Endothelial cell of umbilical vein (primary cell): Measurements from ENCODE around the gene NT5DC2. TPM values are rescaled to one million over a fixed set of nuclear protein-coding genes. Genes with fewer than 3 reads are reported as not detected.

Experiments used
- BruUV-seq: library from RNA; stranded (reverse); fragments of 400-500 nt; replicated peaks from 2 replicates; lab custom pipeline; 2021; lab: Mats Ljungman, UMichigan
- CTCF ChIA-PET: fragments of 300-600, 350-600 bp; sonication (Branson Sonifier 250); formaldehyde crosslinking; loops from one replicate; lab custom pipeline; 2021; ENCODE audit warnings: antibody characterized with exemption, inconsistent platforms; lab: Charles Lee
- POLR2A ChIA-PET: fragments of 300-600, 350-600 bp; sonication (Branson Sonifier 250); formaldehyde crosslinking; loops from one replicate; lab custom pipeline; 2021; ENCODE audit warnings: antibody characterized with exemption, inconsistent platforms; lab: Charles Lee
- DNase-seq: peaks from one replicate; pipeline ENCODE4 v3.0.0-alpha.2; 2011; ENCODE audit warnings: low read depth, low spot score
- FAIRE-seq: peaks from 2 replicates; lab custom pipeline; 2011; peaks lifted over from hg19 to GRCh38; lab: Jason Lieb, UNC
- H2AFZ ChIP-seq: 2 replicates; pipeline ENCODE4 v1.6.0; 2012; ENCODE audit warnings: low read depth, low read length, control low read depth, inconsistent platforms
- H3K27ac ChIP-seq: 2 replicates; pipeline ENCODE4 v1.5.1; 2011; ENCODE audit warnings: low read depth, mild to moderate bottlenecking, control low read depth, low read length, moderate library complexity; ENCODE audit not compliant: insufficient read depth
- H3K27me3 ChIP-seq, 2 experiments: 2 replicates each; pipeline versions ENCODE4 v1.6.0 to v1.6.1; 2011; ENCODE audit warnings: low read length in 2 of 2, mixed read lengths in 1 of 2; ENCODE audit not compliant: control insufficient read depth in 2 of 2, insufficient read depth in 2 of 2
- H3K36me3 ChIP-seq, 2 experiments: 2 replicates in 1 of 2; 3 replicates in 1 of 2; pipeline ENCODE4 v1.5.1; 2011; ENCODE audit warnings: low read length in 2 of 2, mild to moderate bottlenecking in 1 of 2, moderate library complexity in 1 of 2; ENCODE audit not compliant: control insufficient read depth in 2 of 2, insufficient read depth in 2 of 2; ENCODE audit errors: extremely low read depth in 1 of 2
- H3K4me1 ChIP-seq: 3 replicates; pipeline ENCODE4 v1.5.1; 2011; ENCODE audit warnings: mild to moderate bottlenecking, low read length; ENCODE audit not compliant: control insufficient read depth, insufficient read depth; ENCODE audit errors: extremely low read depth
- H3K4me2 ChIP-seq: 2 replicates; pipeline ENCODE4 v1.6.1; 2011; ENCODE audit warnings: low read length, control low read depth, mixed read lengths; ENCODE audit not compliant: insufficient read depth
- H3K4me3 ChIP-seq, 3 experiments: fragments of 200-600 bp in 1 of 3; sonication (generic), shearing (Covaris generic) in 1 of 3; replicated peaks in 1 of 3; 2 replicates each; pipeline ENCODE4 v1.5.1; 2011 to 2016; ENCODE audit warnings: control low read depth in 3 of 3, low read length in 3 of 3, mild to moderate bottlenecking in 2 of 3, inconsistent platforms in 1 of 3, low read depth in 1 of 3, moderate library complexity in 1 of 3; ENCODE audit not compliant: insufficient read depth in 1 of 3
- H3K79me2 ChIP-seq: 2 replicates; pipeline ENCODE4 v1.6.0; 2012; ENCODE audit warnings: low read length, inconsistent platforms; ENCODE audit not compliant: control insufficient read depth, insufficient read depth
- H3K9ac ChIP-seq: replicated peaks from 2 replicates; pipeline ENCODE3; 2011; ENCODE audit warnings: low read length, control low read depth; ENCODE audit not compliant: insufficient read depth; ENCODE audit errors: extremely low read depth
- H3K9me1 ChIP-seq: replicated peaks from 3 replicates; pipeline ENCODE4 v1.6.0; 2011; ENCODE audit warnings: mild to moderate bottlenecking, low read length; ENCODE audit not compliant: control insufficient read depth, insufficient read depth; ENCODE audit errors: extremely low read depth
- H3K9me3 ChIP-seq: replicated peaks from 2 replicates; pipeline ENCODE4 v1.5.1; 2012; ENCODE audit warnings: low read length, inconsistent platforms; ENCODE audit not compliant: control insufficient read depth, insufficient read depth
- H4K20me1 ChIP-seq: replicated peaks from 2 replicates; pipeline ENCODE3; 2011; ENCODE audit warnings: mild to moderate bottlenecking, low read length; ENCODE audit not compliant: control insufficient read depth, insufficient read depth; ENCODE audit errors: extremely low read depth
- CTCF ChIP-seq, 2 donors: IDR thresholded peaks; 1 replicate in 1 of 2; 2 replicates in 1 of 2; pipeline ENCODE4 v1.5.1; 2011; ENCODE audit warnings: low read length in 2 of 2, mild to moderate bottlenecking in 2 of 2, moderate library complexity in 2 of 2, control low read depth in 1 of 2, inconsistent platforms in 1 of 2, low read depth in 1 of 2; ENCODE audit not compliant: insufficient read depth in 1 of 2; ENCODE audit errors: extremely low read depth in 1 of 2
- EZH2 ChIP-seq: IDR thresholded peaks from 2 replicates; pipeline ENCODE4 v1.6.1; 2012; ENCODE audit warnings: borderline replicate concordance, low read depth, mild to moderate bottlenecking, moderate library complexity, low read length, inconsistent platforms; ENCODE audit not compliant: severe bottlenecking
- FOS ChIP-seq: IDR thresholded peaks from 2 replicates; pipeline ENCODE4 v1.6.1; 2011; ENCODE audit warnings: mild to moderate bottlenecking, low read length, moderate library complexity, borderline replicate concordance; ENCODE audit not compliant: insufficient read depth
- GATA2 ChIP-seq: IDR thresholded peaks from 2 replicates; pipeline ENCODE4 v1.7.0; 2011; ENCODE audit warnings: low read depth, mild to moderate bottlenecking, moderate library complexity, mixed read lengths, low read length; ENCODE audit not compliant: insufficient read length, insufficient read depth
- JUN ChIP-seq: IDR thresholded peaks from 2 replicates; pipeline ENCODE4 v1.6.1; 2011; ENCODE audit warnings: borderline replicate concordance, low read depth; ENCODE audit not compliant: insufficient read length, insufficient read depth
- MAX ChIP-seq: IDR thresholded peaks from 2 replicates; pipeline ENCODE4 v1.6.1; 2011; ENCODE audit not compliant: insufficient read depth, insufficient read length
- MYC ChIP-seq: IDR thresholded peaks from one replicate; pipeline ENCODE4 v1.6.1; 2011; ENCODE audit warnings: mild to moderate bottlenecking, low read depth, low read length
- POLR2A ChIP-seq: IDR thresholded peaks from 2 replicates; pipeline ENCODE4 v1.6.1; 2012; ENCODE audit warnings: low read depth, mild to moderate bottlenecking, control low read depth, low read length
- POLR2AphosphoS5 ChIP-seq: IDR thresholded peaks from 2 replicates; pipeline ENCODE4 v1.6.1; 2012; ENCODE audit warnings: low read depth, mild to moderate bottlenecking, control low read depth, low read length, moderate library complexity; ENCODE audit not compliant: insufficient read depth
- dilution Hi-C: fragments of 300-500 bp; cut with MboI; formaldehyde crosslinking; loops from one replicate; pipeline ENCODE4 v1.15.0; 2019; ENCODE audit warnings: low sequenced_read_pairs; ENCODE audit not compliant: extremely low pct_ligation_motif_present
- intact Hi-C: fragments of 100-400 bp; cut with micrococcal nuclease; formaldehyde crosslinking; loops from one replicate; pipeline ENCODE4 v1.10.0; 2022
- polyA plus RNA-seq, 4 experiments: library from polyadenylated mRNA; depleted of rRNA in 3 of 4; stranded (reverse) in 3 of 4; unstranded in 1 of 4; fragments of >200 nt; gene quantifications; 2 replicates each; pipeline versions ENCODE4 v1.2.1 to v1.2.3, GENCODE V29; 2011 to 2012; ENCODE audit warnings: missing spikeins in 1 of 4
- total RNA-seq: library from RNA; stranded (reverse); gene quantifications from 2 replicates; pipeline ENCODE4 v1.2.3, GENCODE V29; 2021

NT5DC2 gene
- total and polyA plus RNA-seq, 2 donors (not counting 3 experiments of a cell fraction or from before 2014, with no cell fraction given), result 298 to 402 TPM

GRCh38 chr3:52536369-52537164 is 2.9 kb upstream of the NT5DC2 start, which contains the start of gene UQCC5:
Gene UQCC5 (plus strand): TSS chr3:52536605. CDS start chr3:52536756, 151 bp downstream.
- Histone ChIP-seq H3K9me3 (no peaks in the 10 kb centered on the region), H3K4me1 (peaks cover 45% of the 10 kb centered on the region), H3K9me1 (no peaks in the 10 kb centered on the region), H2AFZ (no peak within 1 kb of the TSS), H3K4me2 (peak within 1 kb of the TSS; percentile 69), H3K4me3 (peak within 1 kb of the TSS; percentile 37 to 74 (median 48)), H3K27me3 (no peaks in the 10 kb centered on the region), H3K27ac (peak within 1 kb of the TSS; percentile 57), H3K36me3 (peaks cover 0 to 4% of the 10 kb centered on the region in 2 experiments), H3K9ac (peak within 1 kb of the TSS; percentile 80), H3K79me2 (peaks cover 49% of the 10 kb centered on the region), H4K20me1 (no peaks in the 10 kb centered on the region)
- FAIRE-seq (peak; percentile 99), DNase-seq (peak; percentile 100)
- TF ChIP-seq GATA2, result no peak
- peak; percentile 29 for TF ChIP-seq MYC
- TF ChIP-seq JUN, result no peak
- TF ChIP-seq POLR2AphosphoS5, result peak; percentile 98
- no peak for TF ChIP-seq EZH2
- no peak for TF ChIP-seq FOS
- peak in 1 of 2 donors; percentile 4 for TF ChIP-seq CTCF (IDR thresholded peaks at IDR 0.05; ENCODE audit: extremely low read depth in 1 of 2, insufficient read depth in 1 of 2, low read depth in 1 of 2, low read length in 2 of 2)
- peak; percentile 99 for TF ChIP-seq POLR2A
- TF ChIP-seq MAX, result peak; percentile 86
- BruUV-seq, result TSS peak; percentile 62
- dilution Hi-C loops, result no loop called here
- POLR2A ChIA-PET, result interaction anchor here (0.9 to 1.7 kb wide), 3 partner anchors 31 to 46 kb away, joined by 3 to 7 read pairs (median 7); partner anchors contain the start of gene STAB1
- CTCF ChIA-PET, result interaction anchor here (0.7 to 1.6 kb wide), 5 partner anchors 10 to 65 kb away, joined by 3 to 6 read pairs (median 6); partner anchors contain the start of gene STAB1
- intact Hi-C loops, result loop anchor here (1.0 kb wide), 1 partner anchor 41 kb away; the partner anchor contains the start of gene STAB1
